Measurements from ENCODE around the gene TAOK2.

TAOK2 gene

GRCh38 chr16:29986231-29986630 is 12.6 kb downstream of the TAOK2 start:
- H3K27ac ChIP-seq, result no peak overlapping the region
- DNase-seq (ENCODE audit: low read depth, low spot score), result no peak

GRCh38 chr16:29986931-29987330 is 13.3 kb downstream of the TAOK2 start:
- DNase-seq (ENCODE audit: low read depth, low spot score), result no peak
- no peak overlapping the region for H3K27ac ChIP-seq

- DNase-seq (ENCODE audit: low read depth, low spot score), result no peak
- no peak overlapping the region for H3K27ac ChIP-seq
These were observed 13.9 kb downstream of the TAOK2 start for GRCh38 chr16:29987371-29988085.

GRCh38 chr16:29988346-29989075 is 14.8 kb downstream of the TAOK2 start:
- no peak for DNase-seq (ENCODE audit: low read depth, low spot score)
- no peak overlapping the region for H3K27ac ChIP-seq

GRCh38 chr16:29989111-29989858 is 15.6 kb downstream of the TAOK2 start:
- no peak for DNase-seq (ENCODE audit: low read depth, low spot score)
- no peak overlapping the region for H3K27ac ChIP-seq

- no peak for DNase-seq (ENCODE audit: low read depth, low spot score)
- no peak overlapping the region for H3K27ac ChIP-seq
These were observed 16.4 kb downstream of the TAOK2 start for GRCh38 chr16:29990034-29990433.

GRCh38 chr16:29990883-29991570 is 17.4 kb downstream of the TAOK2 start:
- DNase-seq (ENCODE audit: low read depth, low spot score), result no peak
- H3K27ac ChIP-seq, result no peak overlapping the region

- DNase-seq (ENCODE audit: low read depth, low spot score), result no peak
- no peak overlapping the region for H3K27ac ChIP-seq
These were observed 17.9 kb downstream of the TAOK2 start for GRCh38 chr16:29991571-29991904.

GRCh38 chr16:29992344-29992967 is 18.8 kb downstream of the TAOK2 start:
- H3K27ac ChIP-seq, result no peak overlapping the region
- no peak for DNase-seq (ENCODE audit: low read depth, low spot score)

GRCh38 chr16:29993191-29993902 is 19.7 kb downstream of the TAOK2 start:
- H3K27ac ChIP-seq, result no peak overlapping the region
- no peak for DNase-seq (ENCODE audit: low read depth, low spot score)

GRCh38 chr16:29993903-29994599 is 20.4 kb downstream of the TAOK2 start:
- DNase-seq (ENCODE audit: low read depth, low spot score), result no peak
- peak overlapping the region; percentile 74 for H3K27ac ChIP-seq

- no peak for DNase-seq (ENCODE audit: low read depth, low spot score)
- H3K27ac ChIP-seq, result peak overlapping the region; percentile 74
These were observed 21.1 kb downstream of the TAOK2 start for GRCh38 chr16:29994600-29995323.

- DNase-seq (ENCODE audit: low read depth, low spot score), result no peak
- H3K27ac ChIP-seq, result peak within 1 kb of the TSS; percentile 74
These were observed 21.7 kb downstream of the TAOK2 start, which contains the start of gene HIRIP3 for GRCh38 chr16:29995324-29995910. HIRIP3 (minus strand) TSS chr16:29995617; CDS start chr16:29995605, 12 bp downstream.

GRCh38 chr16:29995911-29996765 is 22.5 kb downstream of the TAOK2 start, which contains the start of gene INO80E:
INO80E (plus strand) TSS chr16:29996241; CDS start chr16:29996311, 70 bp downstream.
- peak; percentile 70 for DNase-seq (ENCODE audit: low read depth, low spot score)
- H3K27ac ChIP-seq, result peak within 1 kb of the TSS; percentile 74

GRCh38 chr16:29996766-29997250 is 23.1 kb downstream of the TAOK2 start:
- DNase-seq (ENCODE audit: low read depth, low spot score), result no peak
- no peak overlapping the region for H3K27ac ChIP-seq

- no peak overlapping the region for H3K27ac ChIP-seq
- no peak for DNase-seq (ENCODE audit: low read depth, low spot score)
These were observed 25.9 kb downstream of the TAOK2 start for GRCh38 chr16:29999605-30000004.

Measured in epithelial cell of prostate (primary cell).